Activated CD4-positive, alpha-beta T cell treated with anti-CD3 and anti-CD28 coated beads, Interleukin-2, amount 10 ng/mL, durations not matched to agents 7 days and 5 days (primary cell): ENCODE results near the gene SLC1A4. TPM values are rescaled to one million over a fixed set of nuclear protein-coding genes. Genes with fewer than 3 reads are reported as not detected.

ENCODE experiments used
- total RNA-seq, 2 experiments: library from RNA; stranded (reverse); gene quantifications; one replicate each; pipeline ENCODE4 v1.2.3, GENCODE V29; 2021

SLC1A4 gene
- total RNA-seq, 2 experiments from 2014 or later, result 50.1 to 54.6 TPM

Other genes with a start within 250 kb of the SLC1A4 start
- gene CEP68, start 67.0 kb downstream of the SLC1A4 start, total RNA-seq, result 1 to 10 TPM; 9.0 to 9.2 TPM
- gene RAB1A, start 140.7 kb downstream of the SLC1A4 start, total RNA-seq, result 10 to 100 TPM; 56.0 to 63.5 TPM
- gene ACTR2, start 238.4 kb downstream of the SLC1A4 start, total RNA-seq, result 100 to 1,000 TPM; 467 to 502 TPM